Bone marrow (tissue), 2 donors: ENCODE measurements around the gene RYK.
A peak's percentile ranks its signal among the peaks of the same experiment; 100 is the strongest.
"Not testable (repeated sequence)": the region's sequence is repeated elsewhere in the genome, so short reads cannot be mapped to it uniquely, and the experiment has no call there.

Experiments used
- DNase-seq, 2 donors: peaks; one replicate each; lab custom pipeline; 2025; lab: John Stamatoyannopoulos, UW

The RYK gene

DNA sequence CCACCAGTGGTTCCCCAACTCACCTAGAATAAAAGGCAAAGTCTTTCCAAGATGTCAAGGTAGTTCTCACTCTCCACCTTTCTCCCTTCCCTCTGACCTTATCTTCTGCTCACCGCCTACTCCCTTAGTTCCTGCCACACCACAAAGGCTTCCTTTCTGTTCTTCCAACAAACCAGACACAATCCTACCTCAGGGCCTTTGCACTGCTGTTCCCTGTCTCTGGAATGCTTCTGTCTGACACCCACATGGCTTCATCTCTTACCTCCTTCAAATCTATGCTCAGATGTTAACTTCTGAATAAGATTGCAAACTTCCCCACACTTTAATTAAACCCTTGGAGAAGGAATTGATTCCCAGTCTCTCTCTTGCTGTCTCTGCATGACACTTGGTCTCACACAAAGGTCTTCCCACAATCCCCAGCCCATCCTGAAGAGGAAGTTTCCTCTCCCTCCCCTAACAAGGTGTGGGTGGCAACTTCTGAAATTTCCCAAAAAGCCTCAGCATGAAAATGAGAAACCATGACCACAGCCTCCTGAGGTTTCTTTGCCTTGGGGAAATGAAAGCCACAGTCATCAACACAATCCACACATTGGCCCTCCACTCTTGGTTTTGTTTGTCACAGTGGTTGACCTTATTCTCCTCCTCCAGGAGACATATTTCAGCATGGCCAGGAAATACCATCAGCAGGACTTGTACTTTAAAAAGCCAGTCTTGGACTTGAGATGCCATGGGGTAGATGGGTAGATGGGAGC, 3.0 kb upstream of the RYK start:
- no peak for DNase-seq

GRCh38 chr3:134252766-134253165, 2.1 kb upstream of the RYK start:
- no peak for DNase-seq

GRCh38 chr3:134251731-134252391, 1.2 kb upstream of the RYK start:
- DNase-seq: no peak

- DNase-seq: no peak
Observed at GRCh38 chr3:134249935-134250716, 533 bp downstream of the RYK start.

DNA sequence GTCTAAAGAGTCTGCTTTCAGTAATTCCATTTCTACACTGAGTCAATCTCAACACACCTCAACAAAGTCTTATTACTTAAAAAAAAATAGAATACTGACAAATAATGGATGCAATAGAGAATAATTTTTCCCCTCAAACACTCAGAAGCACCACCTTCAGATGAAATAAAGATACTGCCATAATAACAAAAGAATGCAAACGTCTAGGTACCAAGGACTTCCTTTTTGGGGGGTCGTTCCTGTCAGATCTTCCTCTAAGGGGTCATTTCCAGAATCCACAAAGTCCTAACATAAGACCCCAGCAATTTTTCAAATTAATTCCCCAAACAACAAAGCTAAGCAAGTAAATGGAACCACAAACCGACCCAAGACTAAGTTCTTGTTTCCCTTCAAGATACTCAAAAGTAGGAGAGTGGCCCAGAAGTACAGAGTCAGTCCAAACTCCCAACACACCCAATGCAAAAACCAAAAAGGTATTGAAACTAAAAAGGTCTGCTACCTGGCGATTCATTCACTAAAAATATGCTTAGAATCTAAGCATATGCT, 1.3 kb downstream of the RYK start:
- peak in 1 of 2 donors; percentile 23 for DNase-seq

DNA sequence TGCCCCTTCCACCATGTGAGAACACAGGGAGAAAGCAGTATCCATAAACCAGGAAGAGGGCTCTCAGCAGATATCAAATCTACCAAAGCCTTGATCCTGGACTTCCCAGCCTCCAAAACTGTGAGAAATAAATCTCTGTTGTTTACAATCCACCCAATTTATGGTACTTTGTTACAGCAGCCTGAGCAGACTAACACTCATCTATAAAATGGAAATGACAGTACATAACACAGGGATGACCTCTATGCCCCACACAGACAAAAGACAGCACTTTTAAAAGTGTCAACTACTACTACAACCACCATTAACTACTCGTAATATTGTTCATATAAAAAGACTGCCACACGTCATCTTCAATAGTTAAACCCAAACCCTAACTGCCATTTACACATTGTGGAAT, 5.7 kb downstream of the RYK start:
- no peak for DNase-seq

GRCh38 chr3:134242649-134243617, 7.7 kb downstream of the RYK start:
- DNase-seq: no peak

GRCh38 chr3:134239538-134239937, 11.1 kb downstream of the RYK start:
- DNase-seq: peak in 1 of 2 donors; percentile 70

- DNase-seq: no peak
Observed at GRCh38 chr3:134237454-134238145, 13.1 kb downstream of the RYK start.

DNA sequence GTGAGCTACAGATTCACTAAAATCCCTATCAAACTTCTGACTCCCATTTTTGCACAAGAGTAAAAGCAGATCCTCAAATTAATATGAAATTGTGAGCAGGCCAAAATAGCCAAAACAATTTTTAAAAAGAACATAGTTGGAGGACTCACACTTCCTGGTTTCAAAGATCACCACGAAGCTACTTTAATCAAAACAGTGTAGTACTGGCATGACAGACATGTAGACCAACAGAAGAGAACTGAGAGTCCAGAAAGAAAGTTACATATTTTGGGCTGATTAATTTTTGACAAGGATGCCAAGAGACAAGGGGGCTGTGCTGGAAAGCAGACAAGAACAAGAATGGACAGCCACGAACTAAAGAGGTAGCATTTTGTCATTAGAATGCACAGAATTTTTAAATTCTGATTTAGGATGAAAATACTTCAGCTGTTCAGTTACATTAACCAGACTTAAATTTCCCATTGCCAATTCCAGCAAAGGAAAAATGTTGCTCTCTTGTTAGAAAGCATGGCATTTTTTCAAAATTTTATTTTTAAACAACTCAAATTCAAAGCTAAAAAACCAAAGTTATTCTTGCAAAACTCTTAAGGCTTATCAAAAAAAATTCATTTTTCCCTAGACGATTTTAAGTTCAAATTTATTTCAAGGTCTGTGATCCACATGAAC, 14.0 kb downstream of the RYK start:
- no peak for DNase-seq

DNA sequence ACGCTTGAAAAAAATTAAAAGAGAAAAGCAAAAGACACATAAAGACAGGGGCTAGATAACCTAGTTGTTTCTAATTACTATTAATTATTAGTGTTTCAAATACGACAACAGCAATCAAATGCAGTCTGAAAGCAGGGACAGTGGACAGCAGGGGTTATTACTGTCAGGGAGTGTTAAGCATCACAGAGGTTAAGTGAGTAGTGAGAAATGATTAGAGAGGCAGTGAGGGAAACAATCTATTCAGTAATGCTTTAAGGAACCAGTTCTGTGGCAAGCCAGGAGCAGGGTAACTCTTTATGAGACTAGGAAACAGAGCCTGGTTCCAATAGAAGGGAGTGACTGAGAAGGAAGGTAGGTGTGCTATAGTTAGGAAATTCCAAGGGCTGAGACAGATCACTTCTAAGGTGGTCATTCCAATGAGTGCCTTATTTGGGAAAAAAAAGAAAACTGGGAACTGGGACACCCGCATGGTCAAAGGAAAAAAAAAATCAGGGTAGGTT, 15.0 kb downstream of the RYK start:
- DNase-seq: no peak

- DNase-seq: no peak
Observed at GRCh38 chr3:134232951-134233350, 17.7 kb downstream of the RYK start.

- DNase-seq: no peak
Observed at GRCh38 chr3:134232151-134232550, 18.5 kb downstream of the RYK start.

DNA sequence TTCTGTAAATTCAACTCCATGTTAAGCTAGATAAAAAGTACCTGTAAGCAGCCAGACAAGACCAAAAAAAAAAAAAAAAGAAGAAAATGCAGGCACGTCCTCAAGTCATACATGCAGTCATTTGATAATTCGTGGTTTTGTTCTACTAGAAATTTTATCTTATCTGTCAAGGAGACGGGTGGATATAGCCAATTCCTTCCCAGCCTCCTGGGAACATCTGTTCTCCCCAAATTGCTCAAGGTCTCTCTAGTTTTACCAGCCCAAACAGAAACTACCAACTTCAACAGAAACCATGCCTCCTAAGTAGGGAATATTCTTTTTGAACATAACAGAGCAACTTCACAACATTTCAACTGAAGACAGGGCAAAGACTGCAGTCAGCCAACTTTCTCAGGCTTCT, 19.5 kb downstream of the RYK start:
- DNase-seq: no peak

DNA sequence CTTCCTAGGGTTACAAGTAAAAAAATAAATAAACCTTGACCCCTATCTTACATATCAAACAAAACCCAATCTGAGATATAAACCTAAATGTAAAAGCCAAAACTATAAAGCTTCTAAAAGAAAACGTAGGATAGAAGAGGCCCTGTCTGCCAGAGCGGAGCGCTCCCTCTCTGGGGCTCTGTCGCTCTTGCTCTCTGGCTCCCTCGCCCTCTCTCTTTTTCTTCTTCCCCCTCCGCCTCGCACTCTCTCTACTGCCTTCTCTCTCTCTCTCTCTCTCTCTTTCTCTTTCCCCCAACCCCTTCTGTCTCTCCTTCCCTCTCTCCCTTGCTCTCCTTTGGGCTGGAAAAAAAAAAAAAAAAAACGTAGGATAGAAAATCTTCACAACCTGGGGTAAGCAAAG, 21.6 kb downstream of the RYK start:
- no peak for DNase-seq

- DNase-seq: no peak
Observed at GRCh38 chr3:134228479-134228878, 22.2 kb downstream of the RYK start.

- no peak for DNase-seq
Observed at GRCh38 chr3:134228035-134228434, 22.6 kb downstream of the RYK start.

- not testable (repeated sequence) for DNase-seq
Observed at GRCh38 chr3:134224796-134225156, 25.9 kb downstream of the RYK start.

DNA sequence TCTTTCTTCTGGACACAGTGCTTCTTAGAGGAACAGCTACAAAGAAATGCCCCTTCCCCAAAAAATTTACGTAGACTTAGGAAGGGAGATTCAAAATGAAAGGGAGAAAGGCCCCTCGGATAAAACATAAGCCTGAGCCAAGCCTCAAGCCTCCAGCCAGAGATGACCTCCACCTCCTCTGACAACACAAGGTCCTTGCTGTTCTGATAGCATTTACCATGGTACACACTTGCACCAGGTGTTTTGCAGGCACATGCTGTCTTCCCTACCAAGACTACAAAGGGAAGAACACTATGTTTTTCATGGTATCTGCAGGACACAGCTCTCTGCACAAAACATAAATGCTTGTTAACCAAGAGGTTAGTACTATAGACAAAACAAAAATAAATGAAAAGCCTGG, 27.8 kb downstream of the RYK start:
- DNase-seq: no peak

DNA sequence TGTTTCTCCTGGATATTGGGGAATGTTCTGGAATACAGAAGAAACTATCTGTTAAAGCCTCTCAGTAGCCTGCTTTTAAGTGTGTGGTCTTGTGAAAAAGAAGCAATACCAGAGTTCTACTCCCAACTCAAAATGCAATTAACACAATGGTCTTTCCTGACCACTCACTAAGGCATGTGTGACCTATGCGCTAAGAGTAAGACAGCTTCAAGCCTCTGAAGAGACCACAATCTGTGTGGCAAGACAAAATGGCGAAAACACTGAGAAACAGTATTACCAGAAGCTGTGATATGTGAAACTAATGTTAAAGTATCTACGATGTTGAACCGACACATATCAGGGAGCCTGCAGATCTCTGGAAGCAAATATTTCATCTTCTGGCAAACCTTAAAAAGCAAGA, 33.8 kb downstream of the RYK start:
- no peak for DNase-seq
